ENCODE results near the gene TCOF1. TPM values are rescaled to one million over a fixed set of nuclear protein-coding genes. Genes with fewer than 3 reads are reported as not detected.

TCOF1 gene
- total RNA-seq, 1 donor from 2014 or later: 47.5 TPM

DNA sequence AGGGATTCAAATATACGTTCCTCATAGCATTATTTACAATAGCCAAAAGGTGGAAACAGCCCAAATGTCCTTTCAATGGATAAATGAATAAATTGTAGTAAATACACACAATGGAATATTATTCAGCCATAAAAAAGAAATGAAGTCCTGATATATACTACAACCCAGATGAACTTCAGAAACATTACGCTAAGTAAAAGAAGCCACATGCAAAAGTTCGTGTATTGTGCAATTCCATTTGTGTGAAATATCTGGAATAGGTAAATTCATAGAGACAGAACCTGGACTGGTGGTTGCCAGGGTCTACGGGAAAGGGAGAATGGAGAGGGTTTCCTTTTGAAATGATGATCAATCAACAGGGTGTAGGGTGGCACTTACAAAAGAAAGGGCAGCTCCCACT is 42.3 kb upstream of the TCOF1 start:
- Histone ChIP-seq H3K27me3 (ENCODE audit: insufficient read depth, low read length) (no peaks in the 10 kb centered on the region), H4K20me1 (ENCODE audit: insufficient read depth, low read length) (no peaks in the 10 kb centered on the region), H3K9ac (ENCODE audit: low read length) (no peak overlapping the region), H3K79me2 (ENCODE audit: insufficient read depth, low read length) (no peaks in the 10 kb centered on the region), H2AFZ (ENCODE audit: low read depth, low read length) (no peak overlapping the region), H3K4me2 (ENCODE audit: low read length) (no peak overlapping the region), H3K27ac (ENCODE audit: low read depth, low read length) (no peak overlapping the region), H3K36me3 (ENCODE audit: insufficient read depth, low read length) (no peaks in the 10 kb centered on the region), H3K4me1 (ENCODE audit: insufficient read depth, low read length) (peaks cover 37% of the 10 kb centered on the region), H3K4me3 (ENCODE audit: insufficient read depth, low read depth, low read length) (no peak overlapping the region), H3K9me3 (ENCODE audit: insufficient read depth, low read depth, low read length) (no peaks in the 10 kb centered on the region)
- Mint-ChIP-seq H3K4me3 (ENCODE audit: unreplicated experiment) (no peak overlapping the region), H3K36me3 (ENCODE audit: low read depth, unreplicated experiment) (no peaks in the 10 kb centered on the region), H3K27me3 (ENCODE audit: low read depth, unreplicated experiment) (no peaks in the 10 kb centered on the region), H3K9me3 (ENCODE audit: unreplicated experiment) (peaks cover 2% of the 10 kb centered on the region), H3K4me1 (ENCODE audit: low read depth, unreplicated experiment) (peaks cover 48% of the 10 kb centered on the region), H3K27ac (ENCODE audit: unreplicated experiment) (no peak overlapping the region)
- TF ChIP-seq EZH2 (IDR thresholded peaks at IDR 0.05; ENCODE audit: insufficient read depth, low read length): no peak
- TF ChIP-seq, protein P1, sequence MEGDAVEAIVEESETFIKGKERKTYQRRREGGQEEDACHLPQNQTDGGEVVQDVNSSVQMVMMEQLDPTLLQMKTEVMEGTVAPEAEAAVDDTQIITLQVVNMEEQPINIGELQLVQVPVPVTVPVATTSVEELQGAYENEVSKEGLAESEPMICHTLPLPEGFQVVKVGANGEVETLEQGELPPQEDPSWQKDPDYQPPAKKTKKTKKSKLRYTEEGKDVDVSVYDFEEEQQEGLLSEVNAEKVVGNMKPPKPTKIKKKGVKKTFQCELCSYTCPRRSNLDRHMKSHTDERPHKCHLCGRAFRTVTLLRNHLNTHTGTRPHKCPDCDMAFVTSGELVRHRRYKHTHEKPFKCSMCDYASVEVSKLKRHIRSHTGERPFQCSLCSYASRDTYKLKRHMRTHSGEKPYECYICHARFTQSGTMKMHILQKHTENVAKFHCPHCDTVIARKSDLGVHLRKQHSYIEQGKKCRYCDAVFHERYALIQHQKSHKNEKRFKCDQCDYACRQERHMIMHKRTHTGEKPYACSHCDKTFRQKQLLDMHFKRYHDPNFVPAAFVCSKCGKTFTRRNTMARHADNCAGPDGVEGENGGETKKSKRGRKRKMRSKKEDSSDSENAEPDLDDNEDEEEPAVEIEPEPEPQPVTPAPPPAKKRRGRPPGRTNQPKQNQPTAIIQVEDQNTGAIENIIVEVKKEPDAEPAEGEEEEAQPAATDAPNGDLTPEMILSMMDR (IDR thresholded peaks at IDR 0.05; ENCODE audit: insufficient read depth, low read depth, low read length): no peak
- FAIRE-seq: no peak
- no peak for DNase-seq (ENCODE audit: low read depth)

DNA sequence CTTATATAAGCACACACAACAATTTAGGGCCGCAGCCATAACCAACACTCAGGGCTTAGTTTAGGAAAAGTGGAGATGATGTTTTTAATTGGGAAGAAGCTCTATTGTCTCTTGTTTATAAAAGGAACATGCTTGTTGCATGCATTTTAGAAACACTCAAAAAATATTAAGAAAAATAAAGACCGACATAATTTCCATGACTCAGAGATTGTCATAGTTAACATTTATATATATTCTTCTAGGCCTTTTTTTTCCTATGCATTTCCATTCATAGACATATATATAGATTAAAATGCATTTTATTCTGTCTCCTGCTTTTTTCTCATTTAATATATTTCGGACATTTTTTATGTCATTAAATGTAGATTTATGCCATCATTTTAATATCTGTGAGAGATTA is 41.2 kb upstream of the TCOF1 start:
- H2AFZ ChIP-seq (ENCODE audit: low read depth, low read length): no peak overlapping the region
- no peak overlapping the region for H3K4me2 ChIP-seq (ENCODE audit: low read length)
- no peak overlapping the region for H3K4me3 ChIP-seq (ENCODE audit: insufficient read depth, low read depth, low read length)
- DNase-seq (ENCODE audit: low read depth) (no peak), FAIRE-seq (no peak)
- no peak overlapping the region for H3K4me3 Mint-ChIP-seq (ENCODE audit: unreplicated experiment)
- peak overlapping the region; percentile 64 for H3K9ac ChIP-seq (ENCODE audit: low read length)
- H3K4me1 ChIP-seq (ENCODE audit: insufficient read depth, low read length): peaks cover 42% of the 10 kb centered on the region
- H4K20me1 ChIP-seq (ENCODE audit: insufficient read depth, low read length): no peaks in the 10 kb centered on the region
- peaks cover 52% of the 10 kb centered on the region for H3K4me1 Mint-ChIP-seq (ENCODE audit: low read depth, unreplicated experiment)
- no peaks in the 10 kb centered on the region for H3K36me3 ChIP-seq (ENCODE audit: insufficient read depth, low read length)
- no peaks in the 10 kb centered on the region for H3K9me3 ChIP-seq (ENCODE audit: insufficient read depth, low read depth, low read length)
- peak overlapping the region; percentile 97 for H3K27ac ChIP-seq (ENCODE audit: low read depth, low read length)
- peaks cover 3% of the 10 kb centered on the region for H3K36me3 Mint-ChIP-seq (ENCODE audit: low read depth, unreplicated experiment)
- no peaks in the 10 kb centered on the region for H3K79me2 ChIP-seq (ENCODE audit: insufficient read depth, low read length)
- H3K9me3 Mint-ChIP-seq (ENCODE audit: unreplicated experiment): no peaks in the 10 kb centered on the region
- H3K27me3 ChIP-seq (ENCODE audit: insufficient read depth, low read length): no peaks in the 10 kb centered on the region
- TF ChIP-seq, protein P1 (IDR thresholded peaks at IDR 0.05; ENCODE audit: insufficient read depth, low read depth, low read length): no peak
- no peak for TF ChIP-seq EZH2 (IDR thresholded peaks at IDR 0.05; ENCODE audit: insufficient read depth, low read length)
- no peaks in the 10 kb centered on the region for H3K27me3 Mint-ChIP-seq (ENCODE audit: low read depth, unreplicated experiment)
- peak overlapping the region; percentile 98 for H3K27ac Mint-ChIP-seq (ENCODE audit: unreplicated experiment)

DNA sequence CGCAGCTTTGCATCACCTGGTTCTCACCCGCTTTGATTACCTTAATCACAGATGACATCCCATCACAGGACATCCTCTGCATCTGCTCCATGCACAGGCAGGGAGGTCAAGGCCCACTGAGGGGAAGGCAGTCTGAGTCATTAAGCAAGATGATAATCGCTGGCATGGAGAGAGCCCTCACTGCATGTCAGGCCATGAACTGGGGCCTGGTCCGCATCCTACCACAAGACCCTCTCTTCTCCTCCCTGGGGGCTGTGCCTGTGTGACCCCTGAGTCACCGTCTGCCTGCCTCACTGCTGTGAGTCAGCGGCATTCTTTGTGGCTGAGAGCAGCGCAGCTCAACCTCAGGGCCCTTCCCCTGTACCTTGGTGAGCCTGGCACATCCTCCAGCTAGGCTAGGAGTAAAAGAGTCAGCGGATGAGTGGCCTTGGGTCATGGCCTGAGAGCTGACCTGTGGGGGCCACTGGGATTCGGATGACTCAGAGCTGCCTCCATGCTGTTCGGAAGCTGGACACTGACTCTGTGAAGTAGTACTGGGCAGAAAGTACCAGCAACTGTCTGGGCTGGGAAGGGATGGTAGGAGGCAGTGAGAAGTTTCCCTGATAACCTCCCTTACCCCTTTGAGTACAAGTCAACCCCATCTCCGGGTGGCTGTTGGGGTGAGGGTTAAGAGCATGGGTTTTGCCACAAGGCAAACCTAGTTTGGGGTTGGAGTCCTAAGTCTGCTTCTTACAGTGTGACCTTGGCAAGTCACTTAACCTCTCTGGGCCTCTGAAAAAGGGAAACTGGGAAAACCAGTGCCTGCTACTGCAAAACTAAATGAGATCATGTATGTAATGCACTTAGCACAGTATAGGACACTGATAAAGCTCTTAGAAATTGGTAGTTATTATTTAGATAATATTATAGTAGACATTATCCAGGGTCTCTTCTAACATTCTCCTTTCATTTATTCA is 40.2 kb upstream of the TCOF1 start:
- TF ChIP-seq, protein P1 (IDR thresholded peaks at IDR 0.05; ENCODE audit: insufficient read depth, low read depth, low read length): no peak
- TF ChIP-seq EZH2 (IDR thresholded peaks at IDR 0.05; ENCODE audit: insufficient read depth, low read length): no peak
- H3K4me1 ChIP-seq (ENCODE audit: insufficient read depth, low read length): peaks cover 42% of the 10 kb centered on the region
- H3K4me2 ChIP-seq (ENCODE audit: low read length): peak overlapping the region; percentile 68
- H3K27ac Mint-ChIP-seq (ENCODE audit: unreplicated experiment): peak overlapping the region; percentile 98
- no peaks in the 10 kb centered on the region for H3K27me3 Mint-ChIP-seq (ENCODE audit: low read depth, unreplicated experiment)
- no peaks in the 10 kb centered on the region for H3K36me3 ChIP-seq (ENCODE audit: insufficient read depth, low read length)
- no peak overlapping the region for H3K4me3 ChIP-seq (ENCODE audit: insufficient read depth, low read depth, low read length)
- H3K27ac ChIP-seq (ENCODE audit: low read depth, low read length): peak overlapping the region; percentile 97
- H3K79me2 ChIP-seq (ENCODE audit: insufficient read depth, low read length): no peaks in the 10 kb centered on the region
- H3K36me3 Mint-ChIP-seq (ENCODE audit: low read depth, unreplicated experiment): peaks cover 3% of the 10 kb centered on the region
- H3K9ac ChIP-seq (ENCODE audit: low read length): peak overlapping the region; percentile 73
- H3K4me1 Mint-ChIP-seq (ENCODE audit: low read depth, unreplicated experiment): peaks cover 58% of the 10 kb centered on the region
- no peak overlapping the region for H3K4me3 Mint-ChIP-seq (ENCODE audit: unreplicated experiment)
- H4K20me1 ChIP-seq (ENCODE audit: insufficient read depth, low read length): no peaks in the 10 kb centered on the region
- no peaks in the 10 kb centered on the region for H3K27me3 ChIP-seq (ENCODE audit: insufficient read depth, low read length)
- DNase-seq (ENCODE audit: low read depth): peak; percentile 94
- FAIRE-seq: peak; percentile 5
- no peaks in the 10 kb centered on the region for H3K9me3 ChIP-seq (ENCODE audit: insufficient read depth, low read depth, low read length)
- peak overlapping the region; percentile 18 for H2AFZ ChIP-seq (ENCODE audit: low read depth, low read length)
- H3K9me3 Mint-ChIP-seq (ENCODE audit: unreplicated experiment): no peaks in the 10 kb centered on the region
